Heart right ventricle (tissue), 16 donors: ENCODE results near the gene NEDD4L. TPM values are rescaled to one million over a fixed set of nuclear protein-coding genes. Genes with fewer than 3 reads are reported as not detected.

Experiments
- ATAC-seq, 8 donors: fragments of 200-7000 bp; cut with Tn5 transposase; one replicate each; pipeline ENCODE4 v1.9.1; 2020; ENCODE audit warnings: mild to moderate bottlenecking in 8 of 8, moderate library complexity in 8 of 8, moderate number of reproducible peaks in 1 of 8
- DNase-seq, 2 donors: peaks; one replicate each; pipeline ENCODE4 v3.0.0-alpha.2; 2020
- H3K27ac ChIP-seq, 10 donors: fragments of 200-600 bp; sonication (generic) in 2 of 10; one replicate each; pipeline versions ENCODE4 v1.5.0 to v1.8.0; 2020 to 2022; ENCODE audit warnings: mild to moderate bottlenecking in 3 of 10
- H3K27me3 ChIP-seq, 7 donors: fragments of 200-600 bp; one replicate each; pipeline ENCODE4 v1.8.0; 2021 to 2022; ENCODE audit warnings: mild to moderate bottlenecking in 2 of 7
- H3K36me3 ChIP-seq, 9 donors: fragments of 200-600 bp; sonication (generic) in 1 of 9; one replicate each; pipeline versions ENCODE4 v1.5.0 to v1.8.0; 2020 to 2022; ENCODE audit warnings: mild to moderate bottlenecking in 2 of 9
- H3K4me1 ChIP-seq, 9 donors: fragments of 200-600 bp; sonication (generic) in 1 of 9; one replicate each; pipeline versions ENCODE4 v1.5.0 to v1.8.0; 2020 to 2022; ENCODE audit warnings: mild to moderate bottlenecking in 4 of 9
- H3K4me3 ChIP-seq, 10 donors: fragments of 200-600 bp; sonication (generic) in 2 of 10; one replicate each; pipeline versions ENCODE4 v1.5.0 to v1.8.0; 2020 to 2022; ENCODE audit warnings: mild to moderate bottlenecking in 7 of 10, moderate library complexity in 2 of 10
- H3K9me3 ChIP-seq, 11 donors: fragments of 200-600 bp in 10 of 11; sonication (generic) in 2 of 11; one replicate each; pipeline versions ENCODE4 v1.5.0 to v1.8.0; 2013 to 2022; ENCODE audit warnings: mild to moderate bottlenecking in 2 of 11, control low read depth in 1 of 11, moderate library complexity in 1 of 11
- WGBS, 2 donors: extraction: QIAGEN DNeasy Blood & Tissue Kit; methylation state at CpG; one replicate each; pipeline ENCODE4 v1.1.7; 2013; ENCODE audit warnings: inconsistent platforms in 1 of 2; 5-methylcytosine and 5-hydroxymethylcytosine counted together
- intact Hi-C, 10 donors: fragments of 100-400 bp; cut with DNase I; formaldehyde crosslinking; loops; one replicate each; pipeline versions ENCODE4 v1.11.1 to v1.14.2; 2022
- polyA plus RNA-seq, 2 donors: library from polyadenylated mRNA; stranded (reverse); fragments of 200-250 nt; gene quantifications; one replicate each; pipeline ENCODE4 v1.2.3, GENCODE V29; 2013
- total RNA-seq, 10 donors: library from RNA; stranded (reverse); fragmentation: NEBNext Ultra II Directional in 3 of 10; extraction: Animal tissue kit (Norgen Biotek cat#: 25700) in 3 of 10; gene quantifications; one replicate each; pipeline versions ENCODE4 v1.2.1 to v1.2.4, GENCODE V29; 2021 to 2023
- TF ChIP-seq, protein P1 (sequence below), 9 donors: fragments of 200-600 bp; sonication (generic) in 2 of 9; IDR thresholded peaks; one replicate each; pipeline versions ENCODE4 v1.5.0 to v1.8.0; 2021 to 2022; ENCODE audit warnings: antibody characterized with exemption in 9 of 9, mild to moderate bottlenecking in 5 of 9, moderate library complexity in 1 of 9
- donor health status: Arrhythmogenic right ventricular cardiomyopathy.
- donor health status: ischemic (EF 13 %, LVEDD 7.1; RV severe dilation, severe dysfunction).
- donor health status: healthy with polysubstance abuse.
- donor health status: DM: no; HTN: yes; CAD: no.
- donor health status: DM: no; HTN: no; CAD: no.
- donor health status: ischemic (EF 25% LVEDD 6.9; RV normal size, moderate dysfunction).
- donor health status: ischemic (EF 25% LVEDD 5.7; RV mildly dilated, moderate dysfunction).
- donor health status: healthy.
- donor health status: DM: yes; HTN: yes; CAD: no.
- donor health status: Ischemic cardiomyopathy.
- donor health status: ischemic (EF 35%, LVEDD 5.7; RV mildly dilated, moderate dysfunction).
- donor health status: nonischemic (EF 11% LVEDD 7.7; RV severe dilation, severe dysfunction).
- donor health status: DM: yes; HTN: yes; CAD: no.
- donor health status: PGD.
- donor health status: ischemic (EF 29% LVEDD 5.4; RV normal size, mild dysfunction).
- donor health status: nonischemic (EF 23%, LVEDD 6.1; RV moderate dilation, normal function).

Gene NEDD4L
- total and polyA plus RNA-seq, 12 donors: 9.6 to 67.1 (median 49.4) TPM

DNA sequence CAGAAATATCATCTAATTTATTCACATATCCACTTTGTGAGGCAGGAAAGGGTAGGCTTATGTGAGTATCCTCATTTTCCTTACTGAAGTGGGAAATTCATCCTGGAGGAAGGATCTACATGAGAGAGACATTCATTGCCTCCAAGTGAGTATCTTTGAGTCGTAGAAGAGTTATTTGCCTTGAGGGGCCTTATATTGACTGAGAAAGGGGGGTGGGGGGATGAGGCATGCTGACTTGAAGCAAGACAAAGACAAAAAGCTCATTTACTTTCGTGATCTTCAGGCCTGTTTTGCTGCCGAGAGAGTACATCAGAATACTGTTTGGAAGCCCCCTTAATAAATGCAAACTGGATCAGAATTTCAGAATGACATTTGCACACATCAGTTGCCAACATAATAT lies 17.6 kb upstream of the NEDD4L start:
- no peak overlapping the region for H3K4me3 ChIP-seq
- intact Hi-C loops: loop anchor here in 2 of 10 donors (10.0 kb wide), 2 partner anchors 58 to 142 kb away; no protein-coding TSS in a partner anchor
- peaks cover 0 to 17% (median 4%) of the 10 kb centered on the region in 7 donors for H3K27me3 ChIP-seq
- H3K9me3 ChIP-seq: no peaks in the 10 kb centered on the region
- no peak for ATAC-seq
- 85 to 87% methylated on average over 3 of the region's 3 CpGs for WGBS, 2 donors
- TF ChIP-seq, protein P1, sequence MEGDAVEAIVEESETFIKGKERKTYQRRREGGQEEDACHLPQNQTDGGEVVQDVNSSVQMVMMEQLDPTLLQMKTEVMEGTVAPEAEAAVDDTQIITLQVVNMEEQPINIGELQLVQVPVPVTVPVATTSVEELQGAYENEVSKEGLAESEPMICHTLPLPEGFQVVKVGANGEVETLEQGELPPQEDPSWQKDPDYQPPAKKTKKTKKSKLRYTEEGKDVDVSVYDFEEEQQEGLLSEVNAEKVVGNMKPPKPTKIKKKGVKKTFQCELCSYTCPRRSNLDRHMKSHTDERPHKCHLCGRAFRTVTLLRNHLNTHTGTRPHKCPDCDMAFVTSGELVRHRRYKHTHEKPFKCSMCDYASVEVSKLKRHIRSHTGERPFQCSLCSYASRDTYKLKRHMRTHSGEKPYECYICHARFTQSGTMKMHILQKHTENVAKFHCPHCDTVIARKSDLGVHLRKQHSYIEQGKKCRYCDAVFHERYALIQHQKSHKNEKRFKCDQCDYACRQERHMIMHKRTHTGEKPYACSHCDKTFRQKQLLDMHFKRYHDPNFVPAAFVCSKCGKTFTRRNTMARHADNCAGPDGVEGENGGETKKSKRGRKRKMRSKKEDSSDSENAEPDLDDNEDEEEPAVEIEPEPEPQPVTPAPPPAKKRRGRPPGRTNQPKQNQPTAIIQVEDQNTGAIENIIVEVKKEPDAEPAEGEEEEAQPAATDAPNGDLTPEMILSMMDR (IDR thresholded peaks at IDR 0.05): no peak
- no peaks in the 10 kb centered on the region for H3K36me3 ChIP-seq
- H3K27ac ChIP-seq: no peak overlapping the region
- no peak for DNase-seq
- H3K4me1 ChIP-seq: no peaks in the 10 kb centered on the region

DNA sequence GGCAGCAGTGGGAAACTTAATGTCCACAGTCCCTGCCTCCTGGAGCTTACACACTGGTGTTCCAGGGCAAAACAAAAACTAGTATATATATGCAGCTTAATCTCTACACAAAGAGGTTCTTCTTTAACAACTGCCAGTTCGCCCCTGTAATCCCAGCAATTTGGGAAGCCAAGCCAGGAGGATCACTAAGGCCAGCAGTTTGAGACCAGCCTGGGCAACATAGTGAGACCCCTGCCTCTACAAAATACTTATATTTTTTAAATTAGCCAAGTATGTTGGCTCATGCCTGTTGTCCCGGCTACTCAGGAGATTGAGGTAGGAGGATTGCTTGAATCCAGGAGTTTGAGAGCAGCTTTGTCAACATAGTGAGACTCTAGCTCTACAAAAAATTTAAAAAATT lies 17.2 kb upstream of the NEDD4L start:
- WGBS, 2 donors: 49 to 50% methylated on average over 2 of the region's 2 CpGs
- Histone ChIP-seq H3K36me3 (no peaks in the 10 kb centered on the region), H3K27me3 (peaks cover 0 to 21% (median 4%) of the 10 kb centered on the region in 7 donors), H3K27ac (no peak overlapping the region), H3K9me3 (no peaks in the 10 kb centered on the region), H3K4me3 (no peak overlapping the region), H3K4me1 (no peaks in the 10 kb centered on the region)
- ATAC-seq (no peak), DNase-seq (no peak)
- intact Hi-C loops: loop anchor here in 2 of 10 donors (10.0 kb wide), 2 partner anchors 58 to 142 kb away; no protein-coding TSS in a partner anchor
- TF ChIP-seq, protein P1 (IDR thresholded peaks at IDR 0.05): no peak

DNA sequence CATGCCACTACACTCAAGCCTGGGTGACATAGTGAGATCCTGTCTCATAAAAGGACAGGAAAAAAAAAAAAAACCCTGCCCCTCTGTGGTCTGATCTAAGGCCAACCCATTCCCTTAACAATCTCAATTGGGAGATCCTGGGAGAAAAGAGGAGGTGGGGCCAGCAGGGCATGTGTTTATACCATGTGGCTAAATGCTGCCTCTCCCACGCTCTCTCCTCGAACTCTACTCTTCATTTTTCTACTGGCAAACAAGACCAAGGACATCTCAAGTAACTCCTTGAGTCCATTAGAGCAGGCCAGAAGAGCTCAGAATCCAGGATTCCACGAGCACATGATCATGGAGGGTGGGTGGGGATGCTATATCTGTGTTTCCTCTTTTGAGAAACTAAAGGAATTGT lies 16.7 kb upstream of the NEDD4L start:
- no peaks in the 10 kb centered on the region for H3K4me1 ChIP-seq
- H3K36me3 ChIP-seq: no peaks in the 10 kb centered on the region
- DNase-seq (no peak), ATAC-seq (no peak)
- H3K27me3 ChIP-seq: peaks cover 0 to 26% (median 4%) of the 10 kb centered on the region in 7 donors
- 83 to 90% methylated on average over 3 of the region's 3 CpGs for WGBS, 2 donors
- no peak overlapping the region for H3K27ac ChIP-seq
- no peak overlapping the region for H3K4me3 ChIP-seq
- intact Hi-C loops: loop anchor here in 2 of 10 donors (10.0 kb wide), 2 partner anchors 57 to 143 kb away; no protein-coding TSS in a partner anchor
- no peaks in the 10 kb centered on the region for H3K9me3 ChIP-seq
- TF ChIP-seq, protein P1 (IDR thresholded peaks at IDR 0.05): no peak

DNA sequence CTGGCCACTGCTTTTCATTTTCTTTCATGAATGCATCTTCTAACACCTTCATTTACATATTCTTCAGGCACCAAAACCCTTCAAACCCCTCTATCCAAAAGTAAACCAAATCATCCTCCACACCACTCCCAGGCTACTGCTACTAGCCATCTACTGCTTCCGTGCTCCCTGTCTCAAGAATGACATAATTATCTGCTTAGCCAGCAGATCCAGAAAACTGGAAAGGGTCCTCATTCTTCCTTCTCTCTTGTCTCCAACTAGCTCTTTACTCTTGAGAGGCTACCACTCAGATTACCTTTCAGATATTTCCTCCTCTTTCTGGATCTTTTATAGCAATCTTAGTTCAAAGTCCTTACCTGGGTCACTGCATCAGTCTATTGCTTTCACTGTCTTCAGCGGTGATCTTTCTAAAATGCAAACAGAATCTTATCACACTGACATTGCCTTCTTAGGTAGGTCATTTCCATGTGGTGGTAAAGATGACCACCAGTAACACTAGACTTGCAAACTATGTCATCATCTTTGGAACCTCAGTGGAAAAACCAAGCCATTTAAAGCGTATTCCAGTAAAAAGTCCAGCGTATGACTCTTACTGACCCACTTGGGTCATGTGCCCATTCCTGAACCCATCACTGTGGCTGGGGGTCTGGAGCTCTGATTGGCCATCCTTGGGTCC lies 15.8 kb upstream of the NEDD4L start:
- Histone ChIP-seq H3K27me3 (peaks cover 0 to 31% (median 5%) of the 10 kb centered on the region in 7 donors), H3K9me3 (no peaks in the 10 kb centered on the region), H3K4me1 (no peaks in the 10 kb centered on the region), H3K4me3 (no peak overlapping the region), H3K27ac (no peak overlapping the region), H3K36me3 (no peaks in the 10 kb centered on the region)
- intact Hi-C loops: loop anchor here in 2 of 10 donors (10.0 kb wide), 2 partner anchors 57 to 143 kb away; no protein-coding TSS in a partner anchor
- ATAC-seq (no peak), DNase-seq (no peak)
- TF ChIP-seq, protein P1 (IDR thresholded peaks at IDR 0.05): no peak
- WGBS, 2 donors: 83 to 92% methylated on average over 4 of the region's 4 CpGs
